GM12874 (cell line): ENCODE measurements around the gene OGFOD3.

Source experiments
- CTCF ChIP-seq: IDR thresholded peaks from 2 replicates; pipeline ENCODE4 v1.5.1; 2011; ENCODE audit warnings: low read depth, mild to moderate bottlenecking, control low read depth, low read length, moderate library complexity; ENCODE audit not compliant: insufficient read depth

The OGFOD3 gene

DNA sequence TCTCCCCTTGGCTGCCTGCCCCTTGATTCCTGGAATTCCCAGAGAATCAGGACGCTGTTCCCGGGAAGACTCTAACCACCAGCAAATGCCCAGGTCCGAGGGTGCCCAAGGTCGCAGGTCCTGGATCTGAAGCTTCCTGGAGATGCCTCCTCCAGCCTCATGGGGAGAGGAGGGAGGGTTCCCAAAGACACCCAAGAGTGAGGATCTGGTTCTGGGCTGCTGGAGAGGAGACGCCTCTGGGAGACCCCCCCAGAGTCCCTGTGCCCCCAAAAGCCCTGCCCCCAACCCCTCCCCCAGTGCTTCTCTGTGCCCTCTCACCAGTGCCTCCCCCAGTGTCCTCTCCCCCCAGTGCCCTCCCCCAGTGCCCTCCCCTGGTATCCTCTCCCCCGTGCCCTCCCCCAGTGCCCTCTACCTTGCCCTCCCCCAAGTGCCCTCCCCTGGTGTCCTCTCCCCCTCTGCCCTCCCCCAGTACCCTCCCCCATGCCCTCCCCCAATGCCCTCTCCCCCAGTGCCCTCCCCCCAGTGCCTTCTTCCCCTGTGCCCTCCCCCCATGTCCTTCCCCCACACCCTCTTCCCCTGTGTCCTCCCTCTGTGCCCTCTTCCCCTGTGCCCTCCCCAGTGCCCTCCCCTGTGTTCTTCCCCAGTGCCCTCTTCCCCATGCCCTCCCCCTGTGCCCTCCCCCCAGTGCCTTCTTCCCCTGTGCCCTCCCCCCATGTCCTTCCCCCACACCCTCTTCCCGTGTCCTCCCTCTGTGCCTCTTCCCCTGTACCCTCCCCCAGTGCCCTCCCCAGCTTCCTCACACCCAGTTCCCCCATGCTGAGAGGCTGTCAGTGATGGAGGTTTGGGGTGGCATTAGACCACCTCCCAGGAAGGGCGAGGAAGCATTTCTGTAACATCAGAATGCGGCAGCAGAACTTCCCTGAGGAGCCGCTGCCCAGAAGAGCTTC lies 78.5 kb downstream of the OGFOD3 start:
- TF ChIP-seq CTCF, result no peak
